AG09309 (cell line): ENCODE data around the gene FAM149A.

Source experiments
- DNase-seq: peaks from one replicate; pipeline ENCODE4 v3.0.0-alpha.2; 2010; ENCODE audit warnings: low read depth
- H3K4me3 ChIP-seq: 2 replicates; pipeline ENCODE4 v1.5.1; 2011; ENCODE audit warnings: mild to moderate bottlenecking, low read depth, low read length, moderate library complexity; ENCODE audit not compliant: control insufficient read depth
- CTCF ChIP-seq: IDR thresholded peaks from 2 replicates; pipeline ENCODE4 v1.5.1; 2011; ENCODE audit warnings: mild to moderate bottlenecking, low read depth, low read length, inconsistent platforms; ENCODE audit not compliant: insufficient read depth, control insufficient read depth; ENCODE audit errors: missing control alignments

FAM149A gene

GRCh38 chr4:186202490-186203140 lies 98.1 kb downstream of the FAM149A start:
- DNase-seq = no peak
- no peak for TF ChIP-seq CTCF
- H3K4me3 ChIP-seq = no peak overlapping the region

- no peak overlapping the region for H3K4me3 ChIP-seq
- DNase-seq = no peak
- TF ChIP-seq CTCF = no peak
Observed at GRCh38 chr4:186203406-186203805, 98.9 kb downstream of the FAM149A start.

DNA sequence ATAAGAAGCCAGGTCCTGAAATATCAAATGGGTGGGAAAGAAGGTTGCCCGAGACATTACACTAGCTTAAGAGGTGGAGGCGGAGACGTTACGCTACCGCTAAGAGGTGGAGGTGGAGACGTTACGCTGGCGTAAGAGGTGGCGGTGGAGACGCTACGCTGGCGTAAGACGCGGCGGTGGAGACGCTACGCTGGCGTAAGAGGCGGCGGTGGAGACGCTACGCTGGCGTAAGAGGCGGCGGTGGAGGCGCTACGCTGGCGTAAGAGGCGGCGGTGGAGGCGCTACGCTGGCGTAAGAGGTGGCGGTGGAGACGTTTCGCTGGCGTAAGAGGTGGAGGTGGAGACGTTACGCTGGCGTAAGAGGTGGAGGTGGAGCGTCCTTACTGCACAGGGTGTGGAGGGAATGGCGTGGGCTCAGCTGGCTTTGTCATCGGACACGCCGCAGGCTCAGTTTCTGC lies 99.6 kb downstream of the FAM149A start:
- no peak overlapping the region for H3K4me3 ChIP-seq
- no peak for DNase-seq
- TF ChIP-seq CTCF = no peak

DNA sequence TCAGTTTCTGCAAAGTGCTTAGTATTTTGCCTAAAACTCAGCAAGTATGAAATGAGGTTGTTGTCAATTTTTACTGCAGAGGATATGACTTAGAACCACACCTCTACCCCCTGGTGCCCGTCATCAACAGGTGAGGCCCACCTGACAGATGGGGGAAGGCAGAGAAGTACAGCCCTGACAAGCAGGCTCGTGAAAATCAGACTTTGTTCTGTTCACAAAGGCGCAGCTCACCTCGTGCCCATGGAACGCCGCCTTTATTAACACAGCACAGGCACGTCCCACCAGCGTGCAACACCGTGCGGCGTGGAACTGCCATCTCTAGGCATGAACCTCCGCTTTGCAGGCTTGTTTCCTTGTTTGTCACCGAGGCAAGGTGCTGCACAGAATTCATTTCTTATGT lies 100.2 kb downstream of the FAM149A start:
- no peak for DNase-seq
- TF ChIP-seq CTCF = no peak
- H3K4me3 ChIP-seq = no peak overlapping the region

GRCh38 chr4:186205156-186205555 lies 100.7 kb downstream of the FAM149A start:
- no peak overlapping the region for H3K4me3 ChIP-seq
- no peak for DNase-seq
- no peak for TF ChIP-seq CTCF

DNA sequence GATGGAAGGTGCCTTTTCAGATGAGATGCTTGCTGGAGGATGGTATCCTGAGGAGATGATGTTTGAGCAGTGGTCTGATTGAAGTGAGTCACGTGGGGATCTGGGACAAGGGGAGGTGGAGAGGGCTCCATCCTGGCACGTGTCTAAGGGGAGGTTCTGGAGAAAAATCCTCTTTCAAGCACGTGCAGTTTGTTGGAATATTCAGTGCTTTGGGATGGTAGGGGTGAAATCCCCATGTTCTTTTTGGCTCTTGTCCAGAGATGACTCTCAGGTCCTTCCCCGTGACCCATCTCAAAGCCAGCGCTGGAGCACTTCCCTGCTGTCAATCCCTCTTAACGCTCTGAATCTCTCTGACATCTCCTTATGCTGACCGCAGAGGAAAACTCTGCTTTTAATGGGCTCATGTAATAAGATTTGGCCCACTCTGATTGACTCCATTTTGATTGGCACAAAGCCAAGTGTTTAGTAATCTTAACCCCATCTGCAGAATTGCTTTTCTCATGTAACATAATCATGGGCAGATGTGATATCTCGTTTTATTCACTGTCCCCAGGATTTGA lies 112.0 kb downstream of the FAM149A start:
- no peak overlapping the region for H3K4me3 ChIP-seq
- no peak for TF ChIP-seq CTCF
- no peak for DNase-seq
